H1 (cell line): ENCODE data around the gene CEP68. TPM values are rescaled to one million over a fixed set of nuclear protein-coding genes. Genes with fewer than 3 reads are reported as not detected.

ENCODE experiments used
- CTCF ChIA-PET: fragments of 300-600 bp; sonication (Branson Sonifier 250); formaldehyde crosslinking; loops from one replicate; lab custom pipeline; 2021; ENCODE audit not compliant: partially characterized antibody; lab: Charles Lee
- POLR2A ChIA-PET: fragments of 300-600 bp; sonication (Branson Sonifier 250); formaldehyde crosslinking; loops from one replicate; lab custom pipeline; 2021; ENCODE audit warnings: inconsistent platforms; ENCODE audit not compliant: partially characterized antibody; lab: Charles Lee
- DNase-seq, 2 experiments: peaks; one replicate each; pipeline versions ENCODE4 v3.0.0 to v3.0.0-alpha.2; 2010 to 2022; ENCODE audit warnings: low spot score in 2 of 2, low read depth in 1 of 2, mixed read lengths in 1 of 2
- FAIRE-seq: peaks from 2 replicates; lab custom pipeline; 2011; peaks lifted over from hg19 to GRCh38; lab: Jason Lieb, UNC
- H2AFZ ChIP-seq: 2 replicates; pipeline ENCODE4 v1.8.1; 2012; ENCODE audit warnings: low read length, inconsistent platforms
- H2AK5ac ChIP-seq: 2 replicates; pipeline ENCODE4 v1.6.1; 2013; ENCODE audit warnings: low read depth, low read length
- H2BK120ac ChIP-seq: replicated peaks from 2 replicates; pipeline ENCODE3; 2013; ENCODE audit warnings: low read depth, low read length, inconsistent platforms
- H2BK12ac ChIP-seq: 2 replicates; pipeline ENCODE4 v1.6.1; 2013; ENCODE audit warnings: low read depth, low read length
- H2BK15ac ChIP-seq: 2 replicates; pipeline ENCODE4 v1.6.1; 2013; ENCODE audit warnings: low read length
- H2BK20ac ChIP-seq: 2 replicates; pipeline ENCODE4 v1.6.1; 2013; ENCODE audit warnings: low read length
- H2BK5ac ChIP-seq: 2 replicates; pipeline ENCODE4 v1.6.1; 2013; ENCODE audit warnings: low read depth, low read length
- H3K14ac ChIP-seq: 2 replicates; pipeline ENCODE4 v1.6.1; 2013; ENCODE audit warnings: inconsistent platforms; ENCODE audit not compliant: insufficient read length
- H3K18ac ChIP-seq: 2 replicates; pipeline ENCODE4 v1.6.1; 2013; ENCODE audit warnings: low read length; ENCODE audit errors: extremely low read depth
- H3K23ac ChIP-seq: 2 replicates; pipeline ENCODE4 v1.6.1; 2013; ENCODE audit warnings: inconsistent platforms; ENCODE audit not compliant: insufficient read length
- H3K23me2 ChIP-seq: 2 replicates; pipeline ENCODE4 v1.6.1; 2013; ENCODE audit warnings: low read depth, low read length
- H3K27ac ChIP-seq: 2 replicates; pipeline ENCODE4 v1.6.1; 2011; ENCODE audit warnings: low read depth, low read length, inconsistent platforms
- H3K27me3 ChIP-seq, 4 experiments: replicated peaks in 1 of 4; 1 replicate in 1 of 4; 2 replicates in 3 of 4; pipeline versions ENCODE4 v1.6.1 to v1.8.1; 2011 to 2013; ENCODE audit warnings: low read length in 3 of 4, mild to moderate bottlenecking in 3 of 4, inconsistent platforms in 2 of 4, mixed read lengths in 2 of 4, moderate library complexity in 1 of 4; ENCODE audit not compliant: control insufficient read depth in 3 of 4, insufficient read depth in 3 of 4; ENCODE audit errors: extremely low read depth in 1 of 4
- H3K36me3 ChIP-seq, 4 experiments: 2 replicates each; pipeline versions ENCODE4 v1.6.1 to v1.8.1; 2011 to 2013; ENCODE audit warnings: mild to moderate bottlenecking in 4 of 4, low read length in 3 of 4, moderate library complexity in 2 of 4, control low read depth in 1 of 4, inconsistent platforms in 1 of 4; ENCODE audit not compliant: insufficient read depth in 4 of 4, control insufficient read depth in 2 of 4
- H3K4ac ChIP-seq: replicated peaks from 2 replicates; pipeline ENCODE3; 2013; ENCODE audit warnings: low read length, low read depth, mixed read lengths, inconsistent platforms; ENCODE audit not compliant: insufficient read length
- H3K4me1 ChIP-seq, 4 experiments: replicated peaks in 1 of 4; 1 replicate in 1 of 4; 2 replicates in 3 of 4; pipeline versions ENCODE4 v1.6.1 to v1.8.1; 2011 to 2013; ENCODE audit warnings: low read length in 3 of 4, inconsistent platforms in 2 of 4, mixed read lengths in 1 of 4; ENCODE audit not compliant: insufficient read depth in 4 of 4, control insufficient read depth in 3 of 4
- H3K4me2 ChIP-seq, 2 experiments: 2 replicates each; pipeline versions ENCODE4 v1.6.1 to v1.8.1; 2011 to 2013; ENCODE audit warnings: low read depth in 2 of 2, low read length in 2 of 2, control low read depth in 1 of 2, inconsistent platforms in 1 of 2, mild to moderate bottlenecking in 1 of 2; ENCODE audit not compliant: insufficient read depth in 1 of 2
- H3K4me3 ChIP-seq, 4 experiments: fragments of 200-600, 300-600 bp in 1 of 4; sonication (generic), shearing (Covaris generic), sonication (Bioruptor Twin) in 1 of 4; 2 replicates each; pipeline versions ENCODE4 v1.5.1 to v1.8.1; 2011 to 2016; ENCODE audit warnings: low read length in 4 of 4, low read depth in 3 of 4, control low read depth in 2 of 4, inconsistent platforms in 2 of 4, mild to moderate bottlenecking in 2 of 4, mixed read lengths in 1 of 4, moderate library complexity in 1 of 4; ENCODE audit not compliant: insufficient read depth in 2 of 4; ENCODE audit errors: extremely low read depth in 1 of 4
- H3K56ac ChIP-seq: replicated peaks from 2 replicates; pipeline ENCODE3; 2013; ENCODE audit warnings: low read depth, mild to moderate bottlenecking, mixed read lengths, low read length, inconsistent platforms; ENCODE audit not compliant: insufficient read length
- H3K79me1 ChIP-seq: 2 replicates; pipeline ENCODE4 v1.6.1; 2013; ENCODE audit warnings: low read depth, low read length, control low read depth
- H3K79me2 ChIP-seq, 2 experiments: 2 replicates each; pipeline versions ENCODE4 v1.6.1 to v1.8.1; 2012 to 2013; ENCODE audit warnings: low read length in 2 of 2, mild to moderate bottlenecking in 2 of 2, inconsistent platforms in 1 of 2; ENCODE audit not compliant: insufficient read depth in 2 of 2, control insufficient read depth in 1 of 2
- H3K9ac ChIP-seq, 4 experiments: replicated peaks in 1 of 4; 1 replicate in 1 of 4; 2 replicates in 3 of 4; pipeline versions ENCODE4 v1.6.1 to v1.8.1; 2011 to 2013; ENCODE audit warnings: low read depth in 3 of 4, low read length in 3 of 4, control low read depth in 2 of 4, mild to moderate bottlenecking in 2 of 4, moderate library complexity in 2 of 4, inconsistent platforms in 1 of 4; ENCODE audit errors: extremely low read depth in 1 of 4
- H3K9me3 ChIP-seq, 2 experiments: 2 replicates each; pipeline versions ENCODE4 v1.6.1 to v1.8.1; 2012 to 2013; ENCODE audit warnings: mild to moderate bottlenecking in 2 of 2, moderate library complexity in 2 of 2, control low read depth in 1 of 2, inconsistent platforms in 1 of 2, low read depth in 1 of 2, low read length in 1 of 2, mixed read lengths in 1 of 2; ENCODE audit not compliant: insufficient read depth in 2 of 2
- H4K20me1 ChIP-seq, 2 experiments: replicated peaks in 1 of 2; 2 replicates each; pipeline versions ENCODE3 to v1.8.1; 2011 to 2013; ENCODE audit warnings: inconsistent platforms in 2 of 2, low read length in 2 of 2, mild to moderate bottlenecking in 1 of 2; ENCODE audit not compliant: insufficient read depth in 2 of 2, control insufficient read depth in 1 of 2
- H4K5ac ChIP-seq: 2 replicates; pipeline ENCODE4 v1.6.1; 2013; ENCODE audit warnings: low read length, low read depth, mixed read lengths, inconsistent platforms; ENCODE audit not compliant: insufficient read length
- H4K8ac ChIP-seq: 2 replicates; pipeline ENCODE4 v1.8.0; 2013; ENCODE audit warnings: mild to moderate bottlenecking, moderate library complexity, low read length, inconsistent platforms; ENCODE audit not compliant: insufficient read depth; ENCODE audit errors: extremely low read depth
- H4K91ac ChIP-seq: replicated peaks from 2 replicates; pipeline ENCODE3; 2013; ENCODE audit warnings: low read length, mixed read lengths, inconsistent platforms; ENCODE audit not compliant: insufficient read length
- BACH1 ChIP-seq: IDR thresholded peaks from 2 replicates; pipeline ENCODE4 v1.6.1; 2012; ENCODE audit warnings: low read length, improper control_type of control experiment
- CTBP2 ChIP-seq: IDR thresholded peaks from 2 replicates; pipeline ENCODE4 v1.7.0; 2011; ENCODE audit warnings: borderline replicate concordance, mild to moderate bottlenecking, moderate library complexity, mixed read lengths, low read length; ENCODE audit not compliant: insufficient read depth, insufficient read length
- HDAC6 ChIP-seq: IDR thresholded peaks from one replicate; pipeline ENCODE4 v1.7.1; 2012; ENCODE audit warnings: low read depth, mild to moderate bottlenecking, inconsistent platforms, low read length, moderate library complexity
- KDM4A ChIP-seq: IDR thresholded peaks from one replicate; pipeline ENCODE4 v1.7.1; 2012; ENCODE audit warnings: low read depth, mild to moderate bottlenecking, moderate library complexity, low read length, inconsistent platforms; ENCODE audit not compliant: severe bottlenecking
- RXRA ChIP-seq: IDR thresholded peaks from 2 replicates; pipeline ENCODE4 v1.6.1; 2011; ENCODE audit warnings: low read depth, mild to moderate bottlenecking, low read length, moderate library complexity; ENCODE audit not compliant: insufficient read depth
- SIN3A ChIP-seq, 2 experiments: IDR thresholded peaks in 1 of 2; conservative IDR thresholded peaks in 1 of 2; 2 replicates each; pipeline ENCODE4 v1.6.1; 2011 to 2012; ENCODE audit warnings: low read length in 2 of 2, improper control_type of control experiment in 1 of 2, low read depth in 1 of 2, mild to moderate bottlenecking in 1 of 2
- YY1 ChIP-seq: IDR thresholded peaks from 2 replicates; pipeline ENCODE4 v1.6.1; 2011; ENCODE audit warnings: low read depth, mild to moderate bottlenecking, low read length
- WGBS, 2 experiments: shearing (Covaris generic) in 1 of 2; methylation state at CpG; one replicate each; pipeline versions ENCODE4 v1.1.6 to v1.1.7; 2013 to 2015; ENCODE audit warnings: low lambda C conversion rate in 2 of 2, mixed read lengths in 2 of 2, inconsistent platforms in 1 of 2, low coverage in 1 of 2, missing lambda C conversion rate in 1 of 2; ENCODE audit not compliant: insufficient replicate concordance in 2 of 2, insufficient coverage in 1 of 2, insufficient read length in 1 of 2; ENCODE audit errors: extremely low coverage in 1 of 2, missing lambda C conversion rate in 1 of 2; 5-methylcytosine and 5-hydroxymethylcytosine counted together
- polyA plus RNA-seq, 7 experiments: library from polyadenylated mRNA; depleted of rRNA in 3 of 7; stranded (reverse) in 5 of 7; unstranded in 2 of 7; fragments of >200 nt in 5 of 7; fragments of 200-250 nt in 2 of 7; gene quantifications; 1 replicate in 5 of 7; 2 replicates in 1 of 7; 4 replicates in 1 of 7; pipeline versions ENCODE4 v1.2.1 to v1.2.3, GENCODE V29; 2011 to 2013; ENCODE audit warnings: missing spikeins in 2 of 7, mixed read lengths in 2 of 7
- total RNA-seq: library from RNA; stranded (reverse); fragmentation: NEBNext Ultra II Directional; extraction: Animal tissue kit (Norgen Biotek cat#: 25700); gene quantifications from 2 replicates; pipeline ENCODE4 v1.2.1, GENCODE V29; 2021
- TF ChIP-seq, protein P1 (sequence below), 3 experiments: IDR thresholded peaks; 1 replicate in 2 of 3; 2 replicates in 1 of 3; pipeline versions ENCODE4 v1.5.1 to v1.6.1; 2011; ENCODE audit warnings: low read length in 3 of 3, mild to moderate bottlenecking in 3 of 3, inconsistent platforms in 2 of 3, low read depth in 1 of 3, moderate library complexity in 1 of 3; ENCODE audit not compliant: insufficient read depth in 1 of 3; ENCODE audit errors: control extremely low read depth in 1 of 3

Gene CEP68
- total and polyA plus RNA-seq, 2 of the 8 experiments (the other 6 are each of a cell fraction or from before 2014, with no cell fraction given), result 23.2 to 24.7 TPM

DNA sequence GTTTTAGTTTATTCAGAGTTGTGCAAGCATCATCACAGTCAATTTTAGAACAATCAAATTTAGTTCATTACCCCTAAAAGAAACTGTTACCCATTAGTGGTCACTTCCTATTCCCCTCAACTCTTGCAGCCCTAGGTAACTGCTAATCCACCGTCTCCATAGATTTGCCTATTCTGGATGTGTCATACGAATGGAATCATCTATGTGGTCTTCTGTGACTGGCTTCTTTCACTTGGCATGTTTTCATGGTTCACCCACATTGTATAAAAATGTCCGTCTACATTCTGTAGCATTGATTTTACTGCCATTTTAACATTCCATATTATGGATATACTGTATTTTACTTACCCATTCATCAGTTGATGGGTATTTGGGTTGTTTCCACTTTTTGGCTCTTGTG is 5.3 kb upstream of the CEP68 start:
- H4K20me1 ChIP-seq, result no peaks in the 10 kb centered on the region
- H3K23ac ChIP-seq, result no peak overlapping the region
- no peak overlapping the region for H3K4me2 ChIP-seq
- no peak for TF ChIP-seq YY1
- no peak for TF ChIP-seq SIN3A (conservative IDR thresholded peaks at IDR 0.05 in 1 of 2, IDR thresholded peaks at IDR 0.05 in 1 of 2; ENCODE audit: low read depth in 1 of 2, low read length in 2 of 2)
- TF ChIP-seq, protein P1, sequence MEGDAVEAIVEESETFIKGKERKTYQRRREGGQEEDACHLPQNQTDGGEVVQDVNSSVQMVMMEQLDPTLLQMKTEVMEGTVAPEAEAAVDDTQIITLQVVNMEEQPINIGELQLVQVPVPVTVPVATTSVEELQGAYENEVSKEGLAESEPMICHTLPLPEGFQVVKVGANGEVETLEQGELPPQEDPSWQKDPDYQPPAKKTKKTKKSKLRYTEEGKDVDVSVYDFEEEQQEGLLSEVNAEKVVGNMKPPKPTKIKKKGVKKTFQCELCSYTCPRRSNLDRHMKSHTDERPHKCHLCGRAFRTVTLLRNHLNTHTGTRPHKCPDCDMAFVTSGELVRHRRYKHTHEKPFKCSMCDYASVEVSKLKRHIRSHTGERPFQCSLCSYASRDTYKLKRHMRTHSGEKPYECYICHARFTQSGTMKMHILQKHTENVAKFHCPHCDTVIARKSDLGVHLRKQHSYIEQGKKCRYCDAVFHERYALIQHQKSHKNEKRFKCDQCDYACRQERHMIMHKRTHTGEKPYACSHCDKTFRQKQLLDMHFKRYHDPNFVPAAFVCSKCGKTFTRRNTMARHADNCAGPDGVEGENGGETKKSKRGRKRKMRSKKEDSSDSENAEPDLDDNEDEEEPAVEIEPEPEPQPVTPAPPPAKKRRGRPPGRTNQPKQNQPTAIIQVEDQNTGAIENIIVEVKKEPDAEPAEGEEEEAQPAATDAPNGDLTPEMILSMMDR (IDR thresholded peaks at IDR 0.05; ENCODE audit: control extremely low read depth in 1 of 3, insufficient read depth in 1 of 3, low read depth in 1 of 3, low read length in 3 of 3), result no peak
- no peak for TF ChIP-seq RXRA
- TF ChIP-seq CTBP2, result no peak
- no peak for TF ChIP-seq KDM4A
- TF ChIP-seq HDAC6, result no peak
- no peak for TF ChIP-seq BACH1
- TF ChIP-seq, all 59 proteins: peak for 0
- no peak overlapping the region for H4K8ac ChIP-seq
- H2BK12ac ChIP-seq, result no peak overlapping the region
- H3K79me2 ChIP-seq, result no peaks in the 10 kb centered on the region
- peaks cover 2 to 6% (median 3%) of the 10 kb centered on the region in 4 experiments; a peak in 6 of 7 replicates for H3K4me1 ChIP-seq
- H3K9me3 ChIP-seq, result peaks cover 10 to 12% of the 10 kb centered on the region in 2 experiments
- H3K23me2 ChIP-seq, result peaks cover 5% of the 10 kb centered on the region; the same call in 1 of the 2 replicates
- CTCF ChIA-PET, result interaction anchor here (1.0 kb wide), 2 partner anchors 11 to 21 kb away, joined by 3 read pairs; no protein-coding TSS in a partner anchor
- no peak for DNase-seq
- no peak overlapping the region for H3K56ac ChIP-seq
- no peak overlapping the region for H3K4me3 ChIP-seq
- no peak overlapping the region for H2BK120ac ChIP-seq
- POLR2A ChIA-PET, result interaction anchor here (9.5 kb wide), 1 partner anchor 6 kb away, joined by 84 read pairs; the partner anchor contains the start of gene CEP68
- H2BK5ac ChIP-seq, result no peak overlapping the region
- H2BK20ac ChIP-seq, result no peak overlapping the region
- WGBS, 2 experiments, result 91% methylated on average over 3 of the region's 3 CpGs; no CpG with 5 or more reads in 1 of the 2 experiments
- no peak overlapping the region for H3K14ac ChIP-seq
- FAIRE-seq, result no peak
- no peak overlapping the region for H3K18ac ChIP-seq
- H3K4ac ChIP-seq, result no peak overlapping the region
- peaks cover 0 to 3% (median 1%) of the 10 kb centered on the region in 4 experiments; a peak in 1 of 7 replicates for H3K27me3 ChIP-seq
- H2AFZ ChIP-seq, result no peak overlapping the region
- no peak overlapping the region for H3K27ac ChIP-seq
- H3K79me1 ChIP-seq, result peaks cover 5% of the 10 kb centered on the region; the same call in 1 of the 2 replicates
- H4K91ac ChIP-seq, result no peak overlapping the region
- H3K9ac ChIP-seq, result no peak overlapping the region
- H4K5ac ChIP-seq, result no peak overlapping the region
- H2BK15ac ChIP-seq, result no peak overlapping the region
- H3K36me3 ChIP-seq, result peaks cover 0 to 14% (median 3%) of the 10 kb centered on the region in 4 experiments; a peak in 6 of 8 replicates
- H2AK5ac ChIP-seq, result no peak overlapping the region
